GM19463 (cell line): ENCODE results near the gene C19orf47.
A peak's percentile ranks its signal among the peaks of the same experiment; 100 is the strongest.

Experiments used
- ATAC-seq: cut with Tn5 transposase; IDR thresholded peaks from one replicate; pipeline ENCODE4 v1.9.1; 2021; ENCODE audit warnings: mild to moderate bottlenecking, moderate library complexity; ENCODE audit not compliant: unreplicated experiment

The C19orf47 gene

GRCh38 chr19:40321076-40321475 is 27.1 kb downstream of the C19orf47 start:
- no peak for ATAC-seq

DNA sequence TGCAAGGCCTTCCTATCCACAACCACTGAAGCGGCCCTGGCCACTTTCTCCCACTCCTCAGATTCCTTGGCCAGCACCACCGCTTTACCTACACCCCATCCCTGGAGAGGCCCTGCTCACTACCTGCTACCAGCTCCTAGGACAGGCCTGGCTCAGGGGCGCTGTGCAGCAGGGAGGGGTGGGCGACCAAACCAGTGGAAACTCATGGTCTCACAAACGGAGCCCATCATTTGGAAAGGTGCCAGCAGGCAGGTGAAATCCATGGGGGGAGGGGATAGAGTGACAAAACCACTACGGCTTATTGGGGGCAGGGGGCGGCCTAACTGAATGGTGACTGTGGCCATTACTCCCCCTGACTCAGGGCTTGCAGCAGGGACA is 27.6 kb downstream of the C19orf47 start:
- no peak for ATAC-seq

GRCh38 chr19:40317338-40317737 is 30.9 kb downstream of the C19orf47 start:
- no peak for ATAC-seq

DNA sequence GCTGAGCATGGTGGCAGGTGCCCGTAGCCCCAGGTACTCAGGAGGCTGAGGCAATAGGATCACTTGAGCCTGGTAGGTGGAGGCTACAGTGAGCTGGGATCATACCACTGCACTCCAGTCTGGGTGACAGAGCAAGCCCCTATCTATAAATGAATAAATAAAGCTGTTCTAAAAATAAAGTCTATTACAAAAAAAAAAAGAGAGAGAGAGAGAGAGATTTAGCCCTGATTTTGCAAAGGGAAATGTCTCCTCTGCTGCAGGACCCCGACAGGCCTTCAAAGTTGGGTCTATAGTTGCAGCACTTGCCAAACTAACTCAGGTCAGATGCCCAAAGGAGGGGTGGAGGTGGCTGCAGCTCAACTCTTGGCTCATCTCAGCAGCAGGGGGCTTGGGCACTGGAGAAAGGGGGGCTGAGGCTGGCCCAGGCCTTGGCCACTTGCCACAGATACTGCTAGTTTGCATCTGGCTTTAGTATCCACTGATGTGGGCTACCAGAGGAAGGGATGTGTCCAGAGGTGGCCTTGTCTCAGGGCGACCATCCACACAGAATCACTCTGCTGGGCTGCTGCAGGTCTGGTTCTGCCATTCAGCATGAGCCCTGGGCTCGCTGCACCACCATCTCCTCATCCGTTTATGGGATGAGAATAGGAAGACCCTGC is 32.3 kb downstream of the C19orf47 start:
- no peak for ATAC-seq

- no peak for ATAC-seq
Measured at GRCh38 chr19:40314656-40315055, 33.5 kb downstream of the C19orf47 start.

- no peak for ATAC-seq
Measured at GRCh38 chr19:40313229-40313983, 34.8 kb downstream of the C19orf47 start.

GRCh38 chr19:40312533-40312932 is 35.7 kb downstream of the C19orf47 start:
- ATAC-seq: no peak

DNA sequence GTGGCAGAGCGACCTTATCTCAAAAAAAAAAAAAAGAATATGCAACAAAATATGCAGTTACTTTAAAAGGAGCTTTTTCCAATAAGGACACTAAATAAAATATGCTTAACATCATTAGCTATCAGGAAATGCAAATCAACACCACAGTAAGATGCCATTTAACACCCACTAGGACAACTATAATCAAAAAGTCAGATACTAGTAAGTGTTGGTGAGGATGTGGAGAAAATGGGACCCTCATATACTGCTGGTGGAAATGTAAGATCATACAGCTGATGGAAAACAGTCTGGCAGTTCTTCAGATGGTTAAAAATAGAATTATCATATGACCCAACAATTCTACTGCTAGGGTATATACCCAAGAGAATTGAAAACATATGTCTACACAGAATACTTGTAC is 38.5 kb downstream of the C19orf47 start:
- no peak for ATAC-seq

DNA sequence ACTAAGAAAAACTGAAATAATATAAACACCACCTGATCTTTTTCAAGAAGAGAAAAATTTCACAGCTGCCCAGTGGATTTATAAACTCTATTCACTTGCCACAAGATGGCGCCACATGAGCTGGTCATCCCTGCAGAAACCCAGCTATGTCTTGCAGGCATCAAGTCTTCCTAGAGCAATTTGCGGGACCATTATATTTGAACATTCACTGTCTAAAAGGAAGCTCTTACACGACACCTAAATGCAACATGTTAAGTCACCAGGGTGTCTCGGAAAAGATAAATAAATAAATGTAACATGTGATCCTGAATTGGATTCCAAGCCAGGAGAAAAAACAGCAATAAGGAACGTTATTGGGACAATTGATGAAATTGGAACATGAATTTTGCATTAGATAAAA is 42.8 kb downstream of the C19orf47 start:
- ATAC-seq: no peak

- no peak for ATAC-seq
Measured at GRCh38 chr19:40304306-40304705, 43.9 kb downstream of the C19orf47 start.

DNA sequence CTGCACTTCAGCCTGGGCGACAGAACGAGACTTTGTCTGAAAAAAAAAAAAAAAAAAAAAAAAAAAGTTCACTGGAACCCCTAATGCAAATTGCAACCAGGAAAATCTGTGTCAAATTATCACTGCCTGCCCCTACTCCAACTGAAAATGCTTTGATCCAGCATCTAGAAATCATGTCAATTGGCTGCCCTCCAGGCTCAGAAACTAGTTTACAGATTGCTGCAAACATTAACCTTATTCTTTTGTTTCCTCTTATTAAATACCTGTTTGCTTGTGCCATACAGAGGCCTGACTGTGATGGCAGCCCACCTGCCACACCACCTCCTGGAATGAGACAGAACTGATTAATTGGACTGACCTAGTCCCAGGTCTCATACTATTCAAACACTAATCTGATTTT is 44.4 kb downstream of the C19orf47 start:
- no peak for ATAC-seq

DNA sequence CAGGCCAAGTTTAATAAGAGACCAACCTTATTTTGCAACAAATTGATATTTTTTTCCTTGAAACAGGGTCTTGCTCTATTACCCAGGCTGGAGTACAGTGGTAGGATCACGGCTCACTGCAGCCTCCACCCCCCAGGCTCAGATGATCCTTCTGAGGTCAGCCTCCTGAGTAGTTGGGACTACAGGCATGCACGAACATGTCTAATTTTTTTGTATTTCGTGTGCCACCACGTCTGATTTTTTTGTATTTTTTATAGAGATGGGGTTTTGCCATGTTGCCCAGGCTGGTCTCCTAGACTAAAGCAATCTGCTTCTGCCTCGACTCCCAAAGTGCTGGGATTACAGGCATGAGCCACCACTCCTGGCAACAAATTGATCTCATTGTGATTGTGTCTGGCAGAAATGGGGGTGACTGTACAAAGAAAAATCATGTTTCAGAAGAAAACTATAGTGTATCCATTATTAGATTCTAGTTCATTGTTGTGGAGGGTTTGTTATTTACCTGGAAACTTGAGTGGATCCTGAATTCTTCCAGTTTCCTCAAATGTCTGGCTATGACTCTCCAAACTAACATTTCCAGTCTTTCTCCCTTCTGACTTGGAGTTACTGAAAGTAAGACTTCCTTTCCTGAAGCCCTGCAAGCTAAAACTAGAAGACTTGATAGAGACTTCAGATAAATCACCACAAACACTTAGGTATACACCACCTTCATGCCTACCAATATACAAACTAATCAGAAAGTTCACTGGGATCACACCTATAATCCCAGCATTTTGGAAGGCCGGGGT is 45.8 kb downstream of the C19orf47 start:
- no peak for ATAC-seq

DNA sequence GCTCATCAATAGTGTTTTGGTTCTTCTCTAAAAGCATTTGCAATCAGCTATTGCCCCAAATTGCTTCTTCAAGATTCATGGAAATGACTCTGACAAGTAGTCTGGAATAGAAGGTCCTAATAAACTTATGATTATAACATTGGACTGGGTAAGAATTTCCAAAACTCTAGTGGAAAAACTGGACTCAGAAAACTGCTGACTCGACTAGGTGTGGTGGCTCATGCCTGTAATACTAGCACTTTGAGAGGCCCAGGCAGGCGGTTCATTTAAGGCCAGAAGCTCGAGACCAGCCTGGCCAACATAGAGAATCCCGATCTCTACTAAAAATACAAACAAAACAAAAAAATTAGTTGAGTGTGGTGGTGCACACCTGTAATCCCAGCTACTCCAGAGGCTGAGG is 47.5 kb downstream of the C19orf47 start:
- no peak for ATAC-seq

- ATAC-seq: no peak
Measured at GRCh38 chr19:40298026-40298425, 50.2 kb downstream of the C19orf47 start.

- ATAC-seq: no peak
Measured at GRCh38 chr19:40294560-40294959, 53.6 kb downstream of the C19orf47 start.

GRCh38 chr19:40286971-40287421 is 61.2 kb downstream of the C19orf47 start:
- no peak for ATAC-seq

GRCh38 chr19:40286235-40286970 is 61.8 kb downstream of the C19orf47 start:
- ATAC-seq: no peak

DNA sequence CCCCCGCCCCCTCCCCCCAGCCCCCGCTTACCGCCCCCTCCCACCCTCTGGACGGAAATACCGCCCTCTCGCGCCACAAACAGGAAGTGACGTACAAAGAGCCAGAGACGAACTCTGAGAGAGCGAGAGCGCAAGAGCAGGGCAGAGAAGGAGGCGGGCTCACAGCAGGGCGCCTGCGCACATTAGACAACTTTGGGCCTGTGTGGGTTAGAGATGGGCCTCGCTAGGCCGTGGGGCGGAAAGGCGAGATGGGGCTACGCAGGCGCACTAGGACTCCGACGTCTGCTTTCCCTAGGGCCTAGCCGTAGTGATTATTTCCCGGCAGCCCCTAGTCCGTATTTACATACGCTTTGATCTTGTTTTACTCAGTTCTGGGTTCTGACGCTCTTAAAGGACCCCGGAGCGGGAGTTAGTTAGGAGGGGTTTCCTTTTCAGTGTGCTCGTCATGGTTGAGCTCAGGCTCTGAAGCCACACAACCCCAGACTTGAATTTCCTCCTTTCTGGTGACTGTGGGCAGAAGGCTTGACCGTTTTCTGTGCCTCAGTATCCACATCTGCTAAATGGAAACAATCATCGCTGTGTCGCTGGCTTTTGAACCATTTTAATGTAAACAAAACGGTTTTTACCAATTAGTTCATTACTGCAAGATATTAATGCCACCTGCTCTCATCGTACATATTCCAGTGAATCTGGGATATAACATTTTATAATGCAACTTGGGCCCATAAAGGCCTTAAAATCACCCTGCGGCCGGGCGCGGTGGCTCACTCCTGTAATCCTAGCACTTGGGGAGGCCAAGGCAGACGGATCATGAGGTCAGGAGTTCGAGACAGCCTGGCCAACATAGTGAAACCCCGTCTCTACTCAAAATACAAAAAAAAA is 62.6 kb downstream of the C19orf47 start:
- peak; percentile 85 for ATAC-seq

GRCh38 chr19:40284501-40285352 is 63.5 kb downstream of the C19orf47 start, which contains the start of gene AKT2:
Gene AKT2, minus strand, starts transcription at chr19:40285345. Its CDS starts 20,078 bp downstream, at chr19:40265267.
- peak; percentile 22 for ATAC-seq
